GM21619 (cell line): Measurements from ENCODE around the gene AKAP13.
"Not testable (repeated sequence)": the region's sequence is repeated elsewhere in the genome, so short reads cannot be mapped to it uniquely, and the experiment has no call there.

Experiments used
- ATAC-seq: cut with Tn5 transposase; IDR thresholded peaks from one replicate; pipeline ENCODE4 v1.9.1; 2021; ENCODE audit not compliant: unreplicated experiment

Gene AKAP13

DNA sequence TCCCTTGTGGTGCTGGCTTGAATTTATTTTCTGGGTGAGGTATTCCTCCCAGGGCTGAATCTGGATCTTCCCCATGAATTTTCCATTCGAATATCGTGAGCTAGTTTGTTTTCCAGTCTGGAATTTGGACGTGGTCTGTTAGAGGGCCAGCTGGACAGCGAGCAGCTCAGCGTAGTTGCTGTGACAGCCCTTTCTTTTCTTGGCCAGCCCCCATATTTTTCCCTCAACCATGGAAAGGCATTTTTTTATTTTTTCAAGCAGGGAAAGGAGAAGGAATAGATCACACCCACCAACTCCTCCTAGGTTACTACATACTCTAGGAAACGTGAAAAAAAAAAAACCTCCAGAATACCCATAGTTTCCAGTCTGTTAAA lies 262.3 kb downstream of the AKAP13 start:
- ATAC-seq: no peak

DNA sequence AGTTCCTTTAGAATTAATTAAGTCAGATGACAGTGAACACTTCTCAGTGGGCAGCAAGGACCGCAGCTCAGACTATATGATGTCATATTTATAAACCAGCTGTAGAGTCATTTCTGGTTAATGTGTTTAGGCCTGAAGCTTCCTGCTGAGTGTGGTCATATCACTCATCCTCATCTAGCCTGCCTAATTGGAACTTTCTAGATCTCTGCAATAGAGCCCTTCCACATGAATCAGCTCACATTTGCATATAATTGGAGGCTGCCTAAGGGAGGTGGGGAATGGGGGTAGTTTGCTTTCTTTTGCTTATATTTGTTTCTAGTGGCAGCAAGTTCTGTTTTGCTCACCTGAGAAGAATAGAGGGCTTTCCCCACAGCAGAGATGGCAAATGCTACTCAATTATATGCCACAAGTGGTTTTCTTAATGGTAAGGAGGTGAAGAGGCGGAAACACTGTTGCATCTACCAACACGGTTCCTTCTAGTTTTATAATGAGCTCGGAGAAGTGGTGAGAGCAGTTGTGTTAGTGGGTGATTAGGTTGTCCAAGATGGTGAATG lies 266.2 kb downstream of the AKAP13 start:
- peak; percentile 88 for ATAC-seq

DNA sequence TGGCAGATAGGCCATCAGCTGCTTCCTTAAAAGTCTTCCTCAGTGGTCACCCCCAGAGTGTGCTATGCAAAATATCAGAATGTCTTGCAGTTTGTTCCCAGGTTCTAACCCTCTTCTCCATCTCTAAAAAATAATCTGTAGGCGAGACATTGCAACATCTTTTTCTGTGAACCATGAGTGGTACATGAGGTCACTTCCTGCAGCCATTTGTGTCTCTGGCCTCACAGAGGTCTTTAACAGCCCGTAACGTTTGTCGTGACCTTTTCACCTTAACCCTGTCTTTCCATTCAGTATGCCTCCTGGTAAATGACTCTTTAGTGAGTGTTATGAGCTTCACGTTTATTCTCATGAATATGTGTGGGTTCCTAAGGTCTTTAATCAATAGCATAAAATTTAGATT lies 269.0 kb downstream of the AKAP13 start:
- no peak for ATAC-seq

DNA sequence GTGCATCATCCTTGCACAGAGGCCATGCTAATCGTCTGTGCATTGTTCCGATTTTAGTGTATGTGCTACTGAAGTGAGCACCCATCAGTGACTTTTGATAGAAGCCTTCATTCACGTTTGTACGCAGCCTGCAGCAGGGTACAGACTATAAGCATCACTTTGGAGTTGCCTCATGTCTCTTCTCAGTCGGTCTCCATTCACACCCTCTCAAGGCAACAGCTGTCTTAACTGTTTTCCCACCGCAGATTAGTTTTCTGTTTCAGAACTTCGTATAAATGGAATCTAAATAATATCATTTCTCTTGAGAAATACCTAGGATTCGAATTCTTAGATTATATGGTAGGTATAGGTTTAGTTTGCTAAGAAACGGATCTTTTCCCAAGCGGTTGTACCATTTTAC lies 271.1 kb downstream of the AKAP13 start:
- ATAC-seq: no peak

DNA sequence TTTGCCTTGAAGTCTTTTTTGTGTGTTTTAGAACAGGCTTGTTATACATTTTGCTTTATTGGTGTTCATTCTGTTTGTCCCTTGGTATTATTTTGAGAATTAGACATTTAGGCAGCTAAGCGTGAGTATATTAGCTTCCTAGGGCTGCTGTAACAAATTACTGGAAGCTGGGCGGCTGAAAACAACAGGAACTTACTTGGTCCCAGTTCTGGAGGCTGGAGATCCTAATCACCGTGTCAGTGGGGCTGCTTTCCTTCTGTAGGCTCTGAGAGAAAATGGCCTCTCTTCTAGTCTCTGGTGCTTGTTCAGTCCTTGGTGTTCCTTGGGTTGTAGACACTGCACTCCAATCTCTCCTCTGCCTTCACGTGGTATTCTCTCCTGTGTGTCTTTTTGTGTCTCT lies 272.1 kb downstream of the AKAP13 start:
- no peak for ATAC-seq

DNA sequence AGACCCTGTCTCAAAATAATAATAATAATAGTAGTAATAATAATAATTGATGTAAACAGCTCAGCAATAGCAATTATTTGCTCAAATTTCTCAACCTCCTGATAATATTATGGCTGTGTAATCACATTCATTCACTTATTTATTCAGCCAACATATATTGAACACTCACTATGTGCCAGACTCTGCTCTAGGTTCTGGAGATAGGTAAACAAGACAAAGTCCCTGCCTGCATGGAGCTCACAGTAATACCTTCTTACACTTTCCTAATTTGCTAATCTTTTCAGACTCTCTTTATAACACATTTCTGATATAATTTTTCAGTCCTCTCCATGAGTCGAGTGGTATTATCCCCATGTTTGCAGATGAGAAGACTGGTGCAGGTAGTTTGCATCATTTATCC lies 276.7 kb downstream of the AKAP13 start:
- no peak for ATAC-seq

DNA sequence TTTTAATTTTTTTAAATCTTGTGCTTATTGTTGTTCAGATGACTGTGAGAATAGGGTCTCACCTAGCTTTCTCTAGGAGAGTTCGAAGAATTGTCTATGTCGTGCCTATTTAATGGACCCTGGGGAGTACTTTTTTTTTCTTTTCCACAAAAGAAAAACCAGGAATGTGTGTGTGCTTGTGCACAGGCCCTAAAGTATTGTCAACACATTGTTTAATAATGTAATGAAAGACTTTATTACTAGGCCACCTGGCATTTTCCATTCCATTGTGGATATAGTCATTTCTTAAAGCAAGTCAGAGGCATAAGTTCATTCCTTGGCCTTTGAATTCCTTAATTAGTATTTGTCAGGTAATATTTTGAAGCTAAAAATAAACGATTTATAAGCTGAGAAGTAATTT lies 278.4 kb downstream of the AKAP13 start:
- ATAC-seq: no peak

DNA sequence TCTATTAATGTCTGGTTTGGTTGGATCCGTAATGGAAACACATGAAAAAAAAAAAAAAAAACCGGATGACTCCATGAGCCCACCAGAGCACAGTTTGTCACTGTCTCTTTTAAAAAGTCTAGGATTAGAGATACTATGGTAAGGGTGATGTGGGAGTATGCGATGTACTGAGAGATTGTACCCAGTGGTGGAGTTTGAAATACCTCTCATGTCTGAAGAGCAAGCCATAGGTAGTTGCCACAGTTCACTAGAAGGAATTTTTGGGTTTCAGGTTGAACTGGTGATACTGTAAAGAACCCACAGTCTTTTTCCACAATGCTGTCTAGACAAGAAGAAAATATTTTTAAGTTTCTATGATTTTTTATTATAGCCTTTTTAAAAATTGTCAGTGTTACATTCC lies 281.5 kb downstream of the AKAP13 start:
- no peak for ATAC-seq

DNA sequence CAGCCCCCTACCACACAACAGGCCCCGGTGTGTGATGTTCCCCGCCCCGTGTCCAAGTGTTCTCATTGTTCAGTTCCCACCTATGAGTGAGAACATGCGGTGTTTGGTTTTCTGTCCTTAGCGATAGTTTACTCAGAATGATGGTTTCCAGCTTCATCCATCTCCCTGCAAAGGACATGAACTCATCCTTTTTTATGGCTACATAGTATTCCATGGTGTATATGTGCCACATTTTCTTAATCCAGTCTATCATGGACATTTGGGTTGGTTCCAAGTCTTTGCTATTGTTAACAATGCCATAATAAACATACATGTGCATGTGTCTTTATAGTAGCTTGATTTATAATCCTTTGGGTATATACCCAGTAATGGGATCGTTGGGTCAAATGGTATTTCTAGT lies 285.3 kb downstream of the AKAP13 start:
- ATAC-seq: not testable (repeated sequence)

DNA sequence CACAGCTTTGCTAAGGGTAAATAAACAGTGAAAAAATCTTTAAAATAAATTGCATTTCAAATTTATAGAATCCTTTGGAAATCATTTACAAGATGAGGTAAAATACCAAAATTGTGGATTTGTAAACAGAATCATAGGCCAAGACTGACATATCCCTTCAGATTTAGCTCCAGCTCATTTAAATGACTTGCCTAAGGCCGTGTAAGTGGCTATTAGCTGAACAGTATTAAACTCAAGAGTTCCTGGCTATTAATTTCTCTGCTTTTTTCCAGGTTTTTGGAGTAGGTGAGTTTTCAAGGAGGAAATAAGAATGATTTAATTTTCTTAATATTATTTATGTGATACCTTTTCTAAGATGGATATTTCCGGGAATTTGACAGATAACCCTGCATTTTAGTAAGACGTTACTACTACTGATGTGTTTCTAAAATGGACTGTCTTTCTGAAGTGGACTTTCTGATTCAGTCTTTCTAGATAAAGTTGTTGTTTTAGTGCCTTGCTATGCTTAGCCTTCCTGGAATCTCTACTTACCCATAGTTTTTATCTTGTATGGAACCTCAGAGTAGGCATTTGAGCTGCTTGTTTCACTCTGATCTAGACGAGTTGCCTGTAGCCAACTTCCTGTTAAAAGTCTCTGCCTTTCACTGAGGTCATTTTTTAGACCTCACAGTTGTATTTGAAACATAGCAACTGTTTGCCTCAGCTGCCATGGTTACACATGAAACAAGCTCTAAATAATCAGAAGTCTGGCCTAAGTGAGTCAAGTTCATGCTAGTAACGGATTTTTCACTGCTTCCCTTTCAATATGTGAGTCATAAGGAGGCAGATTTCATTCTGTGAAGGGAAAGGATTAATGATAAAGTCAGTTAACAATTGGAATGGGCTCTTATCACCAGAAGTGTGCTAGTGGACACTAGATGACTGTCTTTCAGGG lies 287.4 kb downstream of the AKAP13 start:
- ATAC-seq: peak; percentile 95

DNA sequence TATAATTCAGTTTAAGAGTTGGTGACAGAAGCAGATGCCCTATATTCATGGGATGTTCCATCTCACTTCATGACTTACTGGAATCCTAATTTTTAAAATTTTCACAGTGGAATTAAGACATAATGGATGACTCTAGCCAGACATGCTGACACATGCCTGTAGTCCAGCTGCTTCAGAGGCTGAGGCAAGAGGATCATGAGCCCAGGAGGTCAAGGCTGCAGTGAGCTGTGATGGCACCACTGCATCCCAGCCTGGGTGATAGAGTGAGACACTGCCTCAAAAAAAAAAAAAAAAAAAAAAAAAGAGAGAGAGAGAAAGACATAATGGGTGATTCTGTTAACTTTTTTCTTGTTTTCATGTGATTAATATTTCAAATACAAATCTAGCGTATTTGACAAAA lies 290.8 kb downstream of the AKAP13 start:
- no peak for ATAC-seq

DNA sequence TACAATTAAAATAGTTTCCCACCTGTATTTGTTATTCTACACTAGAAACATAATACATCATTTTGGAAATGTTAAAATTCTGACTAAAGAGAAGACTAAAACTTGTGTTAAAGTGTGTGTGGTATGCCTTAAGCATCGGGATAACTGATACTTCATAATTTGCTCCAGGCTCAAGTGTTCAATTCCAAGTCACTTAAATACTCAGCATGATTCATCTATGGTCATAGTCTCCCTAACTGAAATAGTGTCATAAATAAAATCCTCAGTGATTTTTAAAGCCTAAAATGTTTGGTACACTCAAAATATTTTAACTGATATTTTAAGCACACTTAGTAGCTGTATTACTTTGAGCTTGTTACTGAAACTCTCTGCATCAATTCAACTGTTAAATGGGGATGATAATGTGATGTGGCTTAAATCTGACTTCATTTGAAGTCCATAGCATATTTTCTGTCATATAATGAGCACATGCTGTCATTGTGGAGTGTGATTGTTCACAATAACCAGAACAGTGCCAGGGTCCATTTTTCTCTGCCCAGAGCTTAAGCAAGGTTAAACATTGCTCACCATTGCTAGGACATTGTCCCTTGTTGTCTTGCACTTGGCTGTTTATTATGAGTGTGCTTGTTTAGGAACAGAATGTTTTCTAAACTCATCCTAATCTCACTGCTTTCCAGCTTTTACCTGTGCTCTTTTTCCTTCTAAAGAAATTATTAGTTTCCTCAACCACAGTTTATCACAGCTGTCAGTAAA lies 292.1 kb downstream of the AKAP13 start:
- no peak for ATAC-seq

DNA sequence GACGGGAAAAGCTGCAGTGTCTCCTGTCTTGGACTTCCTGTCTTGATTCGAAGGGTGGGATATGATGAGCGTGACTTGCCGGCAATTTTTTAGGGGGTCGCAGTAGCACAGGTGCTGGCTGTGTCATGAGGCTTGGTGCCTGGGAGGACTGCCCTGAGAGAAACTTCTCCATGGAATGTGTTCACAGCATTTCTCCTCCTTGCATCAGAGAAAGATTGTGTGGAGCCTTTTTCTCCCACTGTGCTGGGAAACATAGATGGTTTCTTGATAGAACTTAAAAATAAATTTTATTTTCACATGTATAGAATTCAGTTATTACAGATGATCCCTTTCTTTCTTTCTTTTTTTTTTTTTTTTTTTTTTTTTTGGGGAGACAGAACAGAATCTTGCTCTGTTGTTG lies 292.9 kb downstream of the AKAP13 start:
- no peak for ATAC-seq

DNA sequence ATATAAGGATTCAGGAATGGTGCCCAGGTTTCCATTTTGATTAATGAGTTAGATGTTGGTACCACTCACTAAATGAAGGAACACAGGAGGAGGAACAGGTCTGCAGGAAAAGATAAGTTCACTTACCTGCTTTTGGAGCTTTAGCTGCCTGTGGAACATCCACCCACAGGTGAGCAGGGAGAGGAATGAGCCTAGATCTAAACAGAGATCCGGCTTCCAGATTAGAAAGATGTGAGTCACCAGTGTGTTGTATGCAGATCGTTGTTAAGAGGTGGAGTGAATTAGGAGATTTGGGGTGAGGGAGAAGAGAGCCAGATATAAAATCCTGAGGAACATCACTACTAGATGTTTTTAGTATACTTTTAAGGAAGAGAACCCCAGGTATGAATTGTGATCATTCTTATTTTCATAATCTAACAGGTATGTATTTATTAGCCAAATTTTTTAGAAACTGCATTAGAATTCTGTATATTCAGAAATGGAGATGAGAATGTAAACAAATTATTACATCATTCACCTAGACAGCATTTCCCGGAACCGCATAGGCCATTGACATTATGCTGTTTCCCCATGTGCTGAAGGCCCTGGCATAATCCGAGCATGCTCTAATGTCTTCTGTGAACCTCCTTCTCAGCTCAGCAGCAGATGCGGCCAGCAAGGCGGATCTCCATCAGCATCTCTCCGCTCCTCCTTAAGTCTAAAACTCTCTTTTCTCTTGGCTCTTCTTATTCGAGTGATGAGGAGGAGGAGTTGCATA lies 296.1 kb downstream of the AKAP13 start:
- ATAC-seq: no peak

DNA sequence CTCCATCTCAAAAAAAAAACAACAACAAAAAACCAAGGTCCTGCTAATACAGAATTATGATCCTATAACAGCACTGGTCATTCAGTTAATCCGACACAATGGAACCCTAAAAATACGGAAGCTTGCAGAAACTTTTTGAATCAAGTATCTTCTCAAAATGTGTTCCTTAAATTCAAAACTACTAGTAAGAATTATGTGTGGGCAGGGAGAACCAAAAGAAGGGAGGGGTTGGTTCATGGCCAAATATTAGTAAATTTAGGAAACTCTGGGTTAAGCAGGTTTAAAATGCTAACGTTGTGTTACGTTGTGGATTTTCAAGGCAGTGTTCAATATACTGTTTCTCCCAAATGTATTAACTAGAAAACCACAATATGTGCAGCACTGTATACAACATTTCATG lies 298.8 kb downstream of the AKAP13 start:
- no peak for ATAC-seq

DNA sequence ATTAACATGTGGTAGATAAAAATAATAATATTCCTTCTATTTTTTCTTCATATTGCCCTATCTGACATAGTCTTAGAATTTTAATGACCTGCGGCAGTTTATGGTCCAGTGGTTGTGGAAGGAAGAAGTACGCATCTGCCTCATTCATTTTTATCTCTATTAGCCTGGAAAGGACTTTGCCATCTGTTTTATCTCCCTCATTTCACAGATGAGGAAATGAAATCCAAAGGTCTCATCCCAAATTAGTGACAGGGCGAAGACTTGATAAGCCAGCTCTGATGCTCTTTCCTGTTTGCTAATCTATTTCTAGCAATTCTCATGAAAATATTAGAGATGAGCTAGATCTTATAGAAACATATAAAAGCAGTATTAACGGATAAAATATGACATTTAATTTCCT lies 301.0 kb downstream of the AKAP13 start:
- ATAC-seq: no peak

DNA sequence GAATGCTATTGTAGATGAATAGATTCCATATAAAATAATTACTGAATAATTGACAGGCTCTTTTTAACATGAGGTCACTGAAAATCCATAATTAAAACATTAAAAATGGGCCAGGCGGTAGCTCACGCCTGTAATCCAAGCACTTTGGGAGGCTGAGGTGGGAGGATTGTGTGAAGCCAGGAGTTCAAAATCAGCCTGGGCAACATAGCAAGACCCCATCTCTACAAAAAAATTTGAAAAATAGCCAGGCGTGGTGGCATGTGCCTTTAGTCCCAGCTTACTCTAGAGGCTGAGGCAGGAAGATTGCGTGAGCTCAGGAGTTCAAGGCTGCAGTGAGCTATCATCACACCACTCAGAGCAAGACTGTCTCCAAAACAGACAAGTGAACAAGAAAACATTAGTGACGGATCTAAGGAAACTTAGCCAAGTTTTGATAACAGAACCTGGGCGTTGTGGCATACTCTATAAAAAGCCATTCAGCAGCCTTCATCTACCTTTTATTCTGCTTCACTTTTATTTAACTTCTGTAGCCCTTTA lies 303.8 kb downstream of the AKAP13 start:
- ATAC-seq: no peak

DNA sequence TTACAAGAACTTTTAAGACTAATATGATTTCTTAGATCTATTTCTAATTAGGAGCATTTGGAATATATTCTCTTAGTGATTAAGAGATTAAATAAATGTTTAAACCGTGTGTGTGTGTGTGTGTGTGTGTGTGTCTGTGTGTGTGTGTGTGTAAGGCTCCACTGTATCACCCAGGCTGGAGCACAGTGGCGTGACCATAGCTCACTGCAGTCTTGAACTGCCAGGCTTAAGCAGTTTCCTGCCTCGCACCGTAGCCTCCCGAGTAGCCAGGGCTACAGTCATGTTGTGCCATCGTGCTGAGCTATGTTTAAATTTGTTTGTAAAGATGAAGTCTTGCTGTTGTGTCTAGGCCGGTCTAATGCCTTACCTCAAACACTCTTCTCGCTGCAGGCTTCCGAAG lies 305.0 kb downstream of the AKAP13 start:
- no peak for ATAC-seq

DNA sequence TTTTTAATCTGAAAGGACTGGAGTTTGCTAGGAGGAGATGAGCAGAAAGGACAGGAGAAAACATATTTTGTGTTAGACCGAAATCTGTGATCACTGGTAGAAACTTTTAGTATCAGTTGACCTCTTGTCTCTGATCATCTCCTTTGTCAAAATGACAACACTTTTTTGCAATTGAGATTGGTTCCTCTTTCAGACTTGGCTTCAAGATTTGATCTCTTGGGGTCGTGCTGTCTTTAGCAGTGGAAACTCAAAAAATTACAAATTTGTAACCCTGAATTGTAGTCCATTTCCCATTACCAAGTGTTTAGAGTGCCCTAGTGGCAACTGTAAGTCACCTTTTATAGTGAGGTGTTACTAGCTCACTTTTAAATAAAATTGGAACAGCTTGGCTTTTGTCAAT lies 306.9 kb downstream of the AKAP13 start:
- no peak for ATAC-seq

DNA sequence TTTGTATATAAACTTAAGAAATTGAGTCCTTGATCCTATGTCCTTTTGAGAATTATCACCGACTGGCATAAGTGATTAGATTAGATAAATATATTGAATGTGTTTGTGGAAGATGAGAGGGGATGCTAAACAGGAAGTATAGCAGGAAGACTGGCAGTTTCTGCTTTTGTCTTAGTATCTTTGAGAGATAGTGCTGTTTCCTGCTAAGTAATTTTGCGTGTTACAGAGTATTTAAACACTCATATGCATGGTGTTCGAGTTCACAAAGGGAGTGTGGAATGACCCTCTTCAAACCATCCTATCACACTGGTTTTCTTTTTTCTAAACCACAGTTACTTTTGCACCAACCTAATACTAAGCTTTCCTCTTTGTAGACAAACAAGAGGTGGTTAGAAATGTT lies 308.3 kb downstream of the AKAP13 start:
- no peak for ATAC-seq

DNA sequence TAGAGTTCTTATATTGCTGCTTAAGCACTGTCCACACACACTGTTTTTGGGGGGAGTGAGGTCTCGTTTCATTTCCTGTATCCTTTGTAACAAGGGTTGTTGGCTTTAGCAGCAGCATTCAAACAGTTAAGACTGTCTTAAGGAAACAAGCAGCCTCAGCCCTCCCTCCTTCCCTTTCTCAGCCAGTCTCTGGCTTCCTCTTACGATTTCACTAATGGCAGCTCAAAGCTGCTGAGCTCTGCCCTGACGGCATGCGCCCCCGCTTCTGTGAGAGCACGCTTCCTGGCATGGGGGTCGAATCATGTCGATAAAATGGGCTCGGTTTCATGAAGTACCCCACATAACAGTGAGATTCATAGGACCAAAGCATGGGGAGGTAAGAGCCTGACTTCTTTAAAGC lies 309.3 kb downstream of the AKAP13 start:
- peak; percentile 41 for ATAC-seq
